ENCODE results near the gene ZFHX3. TPM values are rescaled to one million over a fixed set of nuclear protein-coding genes. Genes with fewer than 3 reads are reported as not detected.

Gene ZFHX3
- total and polyA plus RNA-seq, 2 experiments from 2014 or later = 2.8 to 3.9 TPM

DNA sequence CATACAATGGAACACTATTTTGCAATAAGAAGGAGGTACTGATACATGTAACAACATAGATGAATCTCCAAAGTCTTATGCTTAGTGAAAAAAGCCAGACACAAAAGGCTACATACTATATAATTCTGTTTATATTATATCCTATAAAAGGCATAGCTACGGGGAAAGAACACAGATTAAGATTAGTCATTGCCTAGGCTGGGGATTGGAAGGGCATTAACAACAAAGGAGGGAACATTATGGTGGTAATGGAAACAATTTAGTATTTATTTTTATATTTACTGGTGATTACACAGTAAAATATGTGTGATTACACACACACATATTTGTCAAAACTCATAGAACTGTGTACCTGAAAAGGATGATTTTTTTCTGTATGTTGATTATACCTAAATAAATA lies 278.1 kb downstream of the ZFHX3 start:
- Histone ChIP-seq H4K20me1 (ENCODE audit: insufficient read depth) (no peaks in the 10 kb centered on the region), H3K4me3 (no peak overlapping the region), H3K27ac (no peak overlapping the region), H3K27me3 (replicated peaks; ENCODE audit: insufficient read depth) (no peaks in the 10 kb centered on the region), H2AFZ (no peak overlapping the region), H3K9ac (no peak overlapping the region), H3K9me2 (ENCODE audit: insufficient read depth) (no peaks in the 10 kb centered on the region), H3K4me2 (ENCODE audit: unreplicated experiment) (no peak overlapping the region), H3F3A (ENCODE audit: insufficient read depth) (no peaks in the 10 kb centered on the region), H3K9me3 (ENCODE audit: low read depth) (no peaks in the 10 kb centered on the region), H3K79me2 (ENCODE audit: insufficient read depth) (no peaks in the 10 kb centered on the region), H3K4me1 (ENCODE audit: insufficient read depth) (no peaks in the 10 kb centered on the region), H3K36me3 (ENCODE audit: low read depth) (no peaks in the 10 kb centered on the region)
- in situ Hi-C loops (cut with MboI) = no loop called here
- no peak for DNase-seq
- 88 to 97% methylated on average over 1 of the region's 1 CpG for WGBS, 2 experiments (ENCODE audit: low coverage in 1 of 2, low lambda C conversion rate in 2 of 2, missing lambda C conversion rate in 2 of 2)
- TF ChIP-seq EZH2 (IDR thresholded peaks at IDR 0.05; ENCODE audit: insufficient read depth, poor library complexity, severe bottlenecking) = no peak
- TF ChIP-seq EZH2phosphoT487 (IDR thresholded peaks at IDR 0.05; ENCODE audit: insufficient read depth, low read depth) = no peak

DNA sequence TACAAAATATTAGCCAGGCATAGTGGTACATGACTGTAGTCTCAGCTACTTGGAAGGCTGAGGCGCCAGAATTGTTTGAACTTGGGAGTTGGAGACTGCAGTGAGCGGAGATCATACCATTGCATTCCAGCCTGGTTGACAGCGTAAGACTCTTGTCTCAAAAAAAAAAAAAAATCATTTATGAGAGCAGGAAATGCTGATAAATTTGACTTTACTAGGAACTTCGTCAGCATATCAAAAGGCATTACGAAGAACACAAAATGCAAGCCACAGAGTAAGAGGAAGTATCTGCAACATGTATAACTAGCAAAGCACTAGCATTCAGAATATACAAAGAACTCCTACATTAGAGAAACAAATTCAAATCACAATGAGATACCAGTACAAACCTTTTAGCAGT lies 279.3 kb downstream of the ZFHX3 start:
- TF ChIP-seq EZH2phosphoT487 (IDR thresholded peaks at IDR 0.05; ENCODE audit: insufficient read depth, low read depth) (no peak), EZH2 (IDR thresholded peaks at IDR 0.05; ENCODE audit: insufficient read depth, poor library complexity, severe bottlenecking) (no peak)
- H4K20me1 ChIP-seq (ENCODE audit: insufficient read depth) = no peaks in the 10 kb centered on the region
- H3K4me1 ChIP-seq (ENCODE audit: insufficient read depth) = no peaks in the 10 kb centered on the region
- H3F3A ChIP-seq (ENCODE audit: insufficient read depth) = no peaks in the 10 kb centered on the region
- H3K9me2 ChIP-seq (ENCODE audit: insufficient read depth) = no peaks in the 10 kb centered on the region
- in situ Hi-C loops (cut with MboI) = no loop called here
- no peak overlapping the region for H2AFZ ChIP-seq
- no peaks in the 10 kb centered on the region for H3K9me3 ChIP-seq (ENCODE audit: low read depth)
- no peak overlapping the region for H3K4me2 ChIP-seq (ENCODE audit: unreplicated experiment)
- no peaks in the 10 kb centered on the region for H3K27me3 ChIP-seq (replicated peaks; ENCODE audit: insufficient read depth)
- no peak overlapping the region for H3K4me3 ChIP-seq
- H3K79me2 ChIP-seq (ENCODE audit: insufficient read depth) = no peaks in the 10 kb centered on the region
- DNase-seq = no peak
- WGBS, 2 experiments (ENCODE audit: low coverage in 1 of 2, low lambda C conversion rate in 2 of 2, missing lambda C conversion rate in 2 of 2) = 86 to 93% methylated on average over 5 of the region's 5 CpGs
- no peaks in the 10 kb centered on the region for H3K36me3 ChIP-seq (ENCODE audit: low read depth)
- H3K27ac ChIP-seq = no peak overlapping the region
- H3K9ac ChIP-seq = no peak overlapping the region

DNA sequence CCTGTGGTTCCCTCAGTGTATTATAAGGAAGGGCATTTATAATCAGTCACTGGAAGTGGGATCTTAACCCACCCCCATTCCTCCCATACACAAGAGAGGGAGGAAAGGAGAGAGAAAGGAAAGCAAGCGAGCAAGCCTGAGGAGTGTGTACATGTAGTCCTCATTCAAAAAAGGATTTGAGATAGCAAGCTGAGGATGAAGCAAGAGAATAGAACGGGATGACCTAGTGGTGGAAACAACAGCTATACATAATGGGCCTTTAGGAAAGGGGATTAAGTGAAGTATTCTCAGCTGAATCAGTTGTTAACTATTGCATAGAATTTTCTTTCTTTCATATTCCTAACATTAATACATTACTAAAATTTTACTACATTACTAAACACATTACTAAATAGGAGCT lies 281.4 kb downstream of the ZFHX3 start:
- in situ Hi-C loops (cut with MboI) = no loop called here
- DNase-seq = no peak
- Histone ChIP-seq H3K27me3 (replicated peaks; ENCODE audit: insufficient read depth) (no peaks in the 10 kb centered on the region), H3F3A (ENCODE audit: insufficient read depth) (no peaks in the 10 kb centered on the region), H4K20me1 (ENCODE audit: insufficient read depth) (no peaks in the 10 kb centered on the region), H2AFZ (no peak overlapping the region), H3K27ac (no peak overlapping the region), H3K9ac (no peak overlapping the region), H3K79me2 (ENCODE audit: insufficient read depth) (no peaks in the 10 kb centered on the region), H3K9me2 (ENCODE audit: insufficient read depth) (no peaks in the 10 kb centered on the region), H3K9me3 (ENCODE audit: low read depth) (no peaks in the 10 kb centered on the region), H3K36me3 (ENCODE audit: low read depth) (no peaks in the 10 kb centered on the region), H3K4me2 (ENCODE audit: unreplicated experiment) (no peak overlapping the region), H3K4me1 (ENCODE audit: insufficient read depth) (no peaks in the 10 kb centered on the region), H3K4me3 (no peak overlapping the region)
- 84 to 92% methylated on average over 2 of the region's 2 CpGs for WGBS, 2 experiments (ENCODE audit: low coverage in 1 of 2, low lambda C conversion rate in 2 of 2, missing lambda C conversion rate in 2 of 2)
- TF ChIP-seq EZH2phosphoT487 (IDR thresholded peaks at IDR 0.05; ENCODE audit: insufficient read depth, low read depth) (no peak), EZH2 (IDR thresholded peaks at IDR 0.05; ENCODE audit: insufficient read depth, poor library complexity, severe bottlenecking) (no peak)

DNA sequence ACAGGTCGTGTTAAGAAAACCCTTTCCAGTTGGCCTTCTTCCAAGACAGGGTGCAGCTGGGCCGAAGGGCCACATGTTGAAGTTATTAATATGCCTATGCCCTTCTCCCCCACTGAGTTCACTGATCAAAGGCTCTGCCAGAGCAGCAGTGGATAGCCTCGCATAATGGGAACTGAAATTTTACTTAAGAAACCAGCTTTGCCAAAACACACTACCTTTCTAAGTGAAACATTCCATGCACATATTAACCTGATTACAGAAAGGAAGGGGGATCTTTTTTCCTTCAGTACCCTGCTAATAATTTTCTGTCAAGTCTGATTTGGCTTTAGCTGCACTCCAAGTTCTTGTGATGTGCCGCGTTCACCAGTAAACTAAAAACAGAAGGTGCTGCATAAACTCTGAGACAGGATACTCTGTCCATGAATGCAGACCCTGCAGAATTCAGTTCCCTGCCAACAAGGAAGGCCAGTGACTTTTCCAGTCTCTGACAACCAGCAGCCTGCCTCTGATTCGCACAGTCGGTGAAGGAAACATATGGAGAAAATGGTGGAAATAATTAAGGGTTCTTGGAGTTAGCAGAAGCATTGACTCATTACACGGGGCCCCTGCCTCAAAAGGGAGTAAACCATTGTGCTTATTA lies 283.8 kb downstream of the ZFHX3 start:
- H2AFZ ChIP-seq = no peak overlapping the region

DNA sequence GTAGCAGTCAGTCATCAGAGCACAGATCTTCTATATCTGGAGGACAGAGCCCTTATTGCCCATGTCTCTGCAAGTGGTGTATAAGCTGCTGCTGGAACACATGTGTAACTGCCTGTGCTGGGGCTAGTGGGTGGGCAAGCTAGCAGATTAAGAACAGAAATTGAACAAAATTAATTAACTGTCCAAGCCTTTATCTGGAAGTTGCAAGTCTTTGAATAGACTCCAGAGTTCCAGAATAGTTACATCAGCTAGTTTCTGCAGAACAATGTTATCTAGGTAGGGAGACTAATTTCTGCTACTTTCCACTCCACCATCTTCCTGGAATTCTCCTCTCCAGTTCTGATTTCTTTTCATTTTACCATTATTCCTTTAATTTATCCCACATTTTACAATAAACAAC lies 287.3 kb downstream of the ZFHX3 start:
- Histone ChIP-seq H3F3A (ENCODE audit: insufficient read depth) (no peaks in the 10 kb centered on the region), H3K9me3 (ENCODE audit: low read depth) (no peaks in the 10 kb centered on the region), H3K9ac (no peak overlapping the region), H3K27ac (no peak overlapping the region), H3K4me2 (ENCODE audit: unreplicated experiment) (no peak overlapping the region), H3K27me3 (replicated peaks; ENCODE audit: insufficient read depth) (no peaks in the 10 kb centered on the region), H2AFZ (no peak overlapping the region), H3K4me3 (no peak overlapping the region), H3K79me2 (ENCODE audit: insufficient read depth) (no peaks in the 10 kb centered on the region), H3K9me2 (ENCODE audit: insufficient read depth) (no peaks in the 10 kb centered on the region), H4K20me1 (ENCODE audit: insufficient read depth) (no peaks in the 10 kb centered on the region), H3K36me3 (ENCODE audit: low read depth) (no peaks in the 10 kb centered on the region), H3K4me1 (ENCODE audit: insufficient read depth) (no peaks in the 10 kb centered on the region)
- DNase-seq = no peak
- in situ Hi-C loops (cut with MboI) = no loop called here
- no peak for TF ChIP-seq EZH2 (IDR thresholded peaks at IDR 0.05; ENCODE audit: insufficient read depth, poor library complexity, severe bottlenecking)
- TF ChIP-seq EZH2phosphoT487 (IDR thresholded peaks at IDR 0.05; ENCODE audit: insufficient read depth, low read depth) = no peak

More for the DNA sequence above, 283.8 kb downstream of the ZFHX3 start:
- Histone ChIP-seq H3K9ac (no peak overlapping the region), H3K27ac (no peak overlapping the region), H4K20me1 (ENCODE audit: insufficient read depth) (no peaks in the 10 kb centered on the region), H3K9me3 (ENCODE audit: low read depth) (no peaks in the 10 kb centered on the region), H3K27me3 (replicated peaks; ENCODE audit: insufficient read depth) (no peaks in the 10 kb centered on the region), H3K9me2 (ENCODE audit: insufficient read depth) (no peaks in the 10 kb centered on the region), H3K79me2 (ENCODE audit: insufficient read depth) (no peaks in the 10 kb centered on the region), H3K36me3 (ENCODE audit: low read depth) (no peaks in the 10 kb centered on the region), H3K4me2 (ENCODE audit: unreplicated experiment) (no peak overlapping the region), H3K4me1 (ENCODE audit: insufficient read depth) (no peaks in the 10 kb centered on the region), H3F3A (ENCODE audit: insufficient read depth) (no peaks in the 10 kb centered on the region), H3K4me3 (no peak overlapping the region)
- no peak for TF ChIP-seq EZH2phosphoT487 (IDR thresholded peaks at IDR 0.05; ENCODE audit: insufficient read depth, low read depth)
- no peak for TF ChIP-seq EZH2 (IDR thresholded peaks at IDR 0.05; ENCODE audit: insufficient read depth, poor library complexity, severe bottlenecking)
- 50 to 52% methylated on average over 8 of the region's 8 CpGs for WGBS, 2 experiments (ENCODE audit: low coverage in 1 of 2, low lambda C conversion rate in 2 of 2, missing lambda C conversion rate in 2 of 2)
- no peak for DNase-seq
- in situ Hi-C loops (cut with MboI) = no loop called here

All from GM23248 (cell line).